GM10266 (cell line): Measurements from ENCODE around the gene OCRL.

ENCODE experiments used
- DNase-seq: peaks from one replicate; pipeline ENCODE4 v3.0.0; 2012; ENCODE audit errors: extremely low spot score
- TF ChIP-seq, protein P1 (sequence below): IDR thresholded peaks from 2 replicates; pipeline ENCODE4 v1.5.1; 2012; ENCODE audit warnings: mild to moderate bottlenecking, low read depth; ENCODE audit not compliant: control insufficient read depth, insufficient read depth; ENCODE audit errors: missing control alignments

OCRL gene

DNA sequence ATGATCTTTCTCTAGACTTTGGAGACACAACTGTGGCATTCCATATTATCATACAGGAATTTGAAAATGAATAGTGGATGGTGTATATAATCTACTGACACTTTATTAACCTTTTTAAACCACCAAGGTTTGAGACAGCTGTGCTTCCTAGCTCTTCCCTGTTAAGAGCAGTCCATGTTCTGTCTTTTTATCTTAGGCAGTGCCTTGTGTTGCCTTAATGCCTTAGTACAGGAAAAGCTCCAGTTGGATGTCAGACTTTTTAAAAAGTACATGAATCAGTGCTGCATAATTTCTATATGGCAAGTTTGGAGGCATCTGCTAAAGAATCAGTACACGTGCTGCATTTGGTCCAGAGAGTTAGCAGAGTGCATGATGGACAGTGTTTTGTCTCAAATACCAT lies 45.1 kb downstream of the OCRL start:
- TF ChIP-seq, protein P1, sequence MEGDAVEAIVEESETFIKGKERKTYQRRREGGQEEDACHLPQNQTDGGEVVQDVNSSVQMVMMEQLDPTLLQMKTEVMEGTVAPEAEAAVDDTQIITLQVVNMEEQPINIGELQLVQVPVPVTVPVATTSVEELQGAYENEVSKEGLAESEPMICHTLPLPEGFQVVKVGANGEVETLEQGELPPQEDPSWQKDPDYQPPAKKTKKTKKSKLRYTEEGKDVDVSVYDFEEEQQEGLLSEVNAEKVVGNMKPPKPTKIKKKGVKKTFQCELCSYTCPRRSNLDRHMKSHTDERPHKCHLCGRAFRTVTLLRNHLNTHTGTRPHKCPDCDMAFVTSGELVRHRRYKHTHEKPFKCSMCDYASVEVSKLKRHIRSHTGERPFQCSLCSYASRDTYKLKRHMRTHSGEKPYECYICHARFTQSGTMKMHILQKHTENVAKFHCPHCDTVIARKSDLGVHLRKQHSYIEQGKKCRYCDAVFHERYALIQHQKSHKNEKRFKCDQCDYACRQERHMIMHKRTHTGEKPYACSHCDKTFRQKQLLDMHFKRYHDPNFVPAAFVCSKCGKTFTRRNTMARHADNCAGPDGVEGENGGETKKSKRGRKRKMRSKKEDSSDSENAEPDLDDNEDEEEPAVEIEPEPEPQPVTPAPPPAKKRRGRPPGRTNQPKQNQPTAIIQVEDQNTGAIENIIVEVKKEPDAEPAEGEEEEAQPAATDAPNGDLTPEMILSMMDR: no peak
- no peak for DNase-seq

DNA sequence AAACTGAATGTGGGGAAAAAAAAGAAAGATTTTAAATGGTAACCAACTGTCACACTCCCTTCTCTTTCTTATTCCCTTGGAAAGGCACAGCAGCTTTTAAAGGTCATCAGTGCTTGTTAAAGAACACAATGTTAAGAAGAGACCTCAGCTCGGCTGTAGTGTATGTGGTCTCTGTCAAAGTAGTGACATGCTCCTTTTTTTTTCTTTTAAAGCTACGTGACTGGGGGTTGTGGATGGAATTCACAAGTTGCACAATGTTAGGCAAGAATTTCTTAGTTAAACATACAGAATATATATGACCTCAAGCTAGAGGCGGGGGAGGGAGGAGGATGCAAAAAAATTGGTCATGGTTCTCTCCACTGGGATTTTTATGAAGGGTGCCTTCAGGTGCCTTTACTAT lies 45.6 kb downstream of the OCRL start:
- DNase-seq: no peak
- TF ChIP-seq, protein P1: no peak

DNA sequence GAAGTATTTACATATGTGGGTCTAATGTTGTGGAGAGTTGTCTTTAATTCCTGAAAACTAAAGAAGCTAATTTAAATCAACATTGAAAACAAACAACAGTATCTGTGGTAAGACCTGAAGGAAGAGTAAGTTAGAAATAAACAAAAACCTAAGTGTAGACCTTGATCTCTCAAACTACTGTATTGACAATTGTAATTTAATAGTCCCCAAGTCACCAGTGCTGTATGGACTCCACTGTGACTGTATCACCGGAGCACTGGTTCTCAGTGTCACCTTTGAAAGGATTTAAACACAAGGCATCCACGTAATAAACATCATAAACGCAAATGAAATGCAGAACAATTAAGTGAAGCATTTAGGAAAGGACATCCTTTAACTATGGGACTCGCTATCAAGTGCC lies 46.4 kb downstream of the OCRL start:
- TF ChIP-seq, protein P1: no peak
- DNase-seq: no peak

DNA sequence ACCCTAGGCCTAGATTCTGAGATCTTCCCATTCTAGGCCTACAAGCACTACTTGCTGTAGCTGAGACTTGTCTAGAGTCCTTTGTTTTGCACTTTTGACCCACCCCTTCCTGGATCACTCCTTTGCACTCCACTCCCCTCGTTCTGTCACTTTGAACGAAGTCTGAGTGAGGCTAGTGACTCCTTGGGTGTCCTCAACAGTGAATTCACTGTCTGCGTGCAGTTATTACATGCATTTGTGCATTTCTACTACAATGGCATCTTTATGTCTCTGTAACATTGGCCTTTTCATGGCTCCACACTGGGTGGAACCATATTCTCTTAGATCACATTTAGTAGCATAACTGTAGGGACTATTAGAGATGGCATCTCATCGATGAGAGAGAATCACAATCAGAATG lies 50.5 kb downstream of the OCRL start:
- TF ChIP-seq, protein P1: no peak
- DNase-seq: no peak

DNA sequence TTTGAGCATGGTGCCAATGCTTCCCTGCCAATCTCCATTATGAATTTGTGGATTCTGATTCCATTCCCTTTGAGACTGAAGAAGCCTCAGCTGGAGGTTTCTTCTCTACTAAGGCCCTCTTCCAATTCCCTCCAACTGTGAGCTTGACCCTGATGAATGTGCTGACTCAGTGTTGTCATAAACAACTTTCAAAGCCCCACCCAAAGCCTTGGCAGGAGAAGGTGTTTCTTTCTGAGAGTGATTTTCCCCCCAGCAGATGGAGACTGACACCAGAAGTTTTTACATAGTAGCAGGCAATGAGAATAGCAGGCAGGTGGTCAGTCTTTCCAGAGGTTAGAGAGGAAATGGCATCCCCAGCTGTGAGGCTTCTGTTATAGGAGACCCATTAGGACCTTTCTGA lies 53.1 kb downstream of the OCRL start:
- TF ChIP-seq, protein P1: no peak
- no peak for DNase-seq

DNA sequence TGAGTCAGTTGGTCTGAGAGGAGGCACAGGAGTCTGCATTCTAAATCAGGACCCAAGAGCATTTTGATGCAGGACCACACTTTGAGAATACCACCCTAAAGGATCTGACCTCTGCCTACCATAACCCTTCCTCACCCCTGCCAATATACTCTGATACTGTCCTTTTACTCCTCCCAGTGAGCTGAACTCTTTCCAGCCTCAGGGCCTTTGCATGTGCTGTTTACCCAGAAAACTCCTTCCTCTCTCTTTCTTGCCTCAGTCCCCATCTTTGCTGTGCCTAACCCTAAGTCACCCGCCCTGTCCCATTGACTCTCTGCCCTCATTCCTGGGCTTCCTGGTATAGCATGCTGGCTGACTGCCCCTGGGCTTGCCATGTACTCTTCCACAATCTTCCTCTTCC lies 54.7 kb downstream of the OCRL start:
- TF ChIP-seq, protein P1: no peak
- no peak for DNase-seq

DNA sequence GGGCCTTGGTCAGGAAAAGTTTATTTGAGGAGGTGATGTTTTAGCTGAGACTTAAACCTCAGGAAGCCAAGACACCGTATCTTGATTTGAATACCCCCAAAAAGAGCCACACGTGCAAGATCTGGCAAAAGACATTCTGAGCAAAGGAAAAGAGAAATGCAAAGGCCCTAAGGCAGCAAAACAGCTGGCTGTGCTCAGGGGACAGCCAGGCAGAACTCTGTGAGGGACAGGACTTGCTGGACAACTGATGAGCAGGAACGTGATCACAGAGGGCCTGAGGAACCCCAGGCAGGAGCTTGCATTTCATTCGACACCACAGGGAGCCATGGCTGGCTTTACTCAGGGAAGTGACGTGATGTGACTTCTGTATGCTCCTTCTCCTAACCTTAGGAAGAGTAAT lies 56.0 kb downstream of the OCRL start:
- DNase-seq: no peak

More for the DNA sequence above, 56.0 kb downstream of the OCRL start:
- TF ChIP-seq, protein P1: no peak
